OCI-LY3 (cell line): ENCODE measurements around the gene TXK.

Experiments
- H2AFZ ChIP-seq: fragments of 200-600, 300-600 bp; shearing (Covaris generic); 2 replicates; pipeline ENCODE4 v1.6.0; 2014; ENCODE audit warnings: antibody characterized with exemption, low read depth, low read length
- H3K27ac ChIP-seq: fragments of 200-600, 300-600 bp; sonication (generic); 2 replicates; pipeline ENCODE4 v1.5.1; 2014; ENCODE audit warnings: mild to moderate bottlenecking, low read length, moderate library complexity, mixed read lengths
- H3K27me3 ChIP-seq: fragments of 200-600, 300-600 bp; sonication (generic); 2 replicates; pipeline ENCODE4 v1.6.1; 2014; ENCODE audit warnings: low read depth, low read length, mixed read lengths
- H3K36me3 ChIP-seq: fragments of 200-600, 300-600 bp; sonication (generic); replicated peaks from 2 replicates; pipeline ENCODE3; 2014; ENCODE audit warnings: low read depth, low read length, mixed read lengths
- H3K4me1 ChIP-seq: fragments of 300-600, 200-600 bp; sonication (generic); 2 replicates; pipeline ENCODE4 v1.6.1; 2014; ENCODE audit warnings: low read length, mixed read lengths
- H3K4me2 ChIP-seq: fragments of 200-600, 300-600 bp; sonication (generic); 2 replicates; pipeline ENCODE4 v1.6.1; 2014; ENCODE audit warnings: low read length, mixed read lengths
- H3K4me3 ChIP-seq: fragments of 300-600, 200-600 bp; sonication (generic); 2 replicates; pipeline ENCODE4 v1.5.1; 2014; ENCODE audit warnings: antibody characterized with exemption, mild to moderate bottlenecking, low read length, moderate library complexity
- H3K79me2 ChIP-seq: fragments of 300-600, 200-600 bp; shearing (Covaris generic); 2 replicates; pipeline ENCODE4 v1.6.1; 2014; ENCODE audit warnings: mild to moderate bottlenecking, low read length, mixed read lengths
- H3K9ac ChIP-seq: fragments of 300-600, 200-600 bp; shearing (Covaris generic); 2 replicates; pipeline ENCODE4 v1.6.0; 2014; ENCODE audit warnings: mild to moderate bottlenecking, low read length, moderate library complexity
- H3K9me3 ChIP-seq: fragments of 200-600, 300-600 bp; shearing (Covaris generic); 2 replicates; pipeline ENCODE4 v1.6.1; 2014; ENCODE audit warnings: low read length, mixed read lengths; ENCODE audit not compliant: insufficient read depth
- H4K20me1 ChIP-seq: fragments of 200-600, 300-600 bp; sonication (generic); 2 replicates; pipeline ENCODE4 v1.6.1; 2016; ENCODE audit warnings: low read length, mixed read lengths; ENCODE audit not compliant: insufficient read depth
- CTCF ChIP-seq: fragments of 200-600, 300-600 bp; sonication (generic); IDR thresholded peaks from 2 replicates; pipeline ENCODE4 v1.5.1; 2014; ENCODE audit warnings: antibody characterized with exemption, low read length, low read depth
- EZH2phosphoT487 ChIP-seq: fragments of 200-600 bp; shearing (Covaris generic); IDR thresholded peaks from 2 replicates; pipeline ENCODE4 v1.6.1; 2018; ENCODE audit warnings: antibody characterized with exemption, mixed run types, low read depth

TXK gene

GRCh38 chr4:48121180-48121579 lies 12.9 kb downstream of the TXK start:
- Histone ChIP-seq H3K9ac (no peak overlapping the region), H3K27ac (no peak overlapping the region), H3K4me3 (no peak overlapping the region), H3K27me3 (no peaks in the 10 kb centered on the region), H3K4me2 (no peak overlapping the region), H3K9me3 (no peaks in the 10 kb centered on the region), H3K79me2 (no peaks in the 10 kb centered on the region), H2AFZ (no peak overlapping the region), H4K20me1 (no peaks in the 10 kb centered on the region), H3K4me1 (no peaks in the 10 kb centered on the region), H3K36me3 (no peaks in the 10 kb centered on the region)
- TF ChIP-seq CTCF (no peak), EZH2phosphoT487 (no peak)

- H3K4me3 ChIP-seq = no peak overlapping the region
- no peaks in the 10 kb centered on the region for H3K9me3 ChIP-seq
- TF ChIP-seq CTCF = no peak
- no peak for TF ChIP-seq EZH2phosphoT487
- H3K36me3 ChIP-seq = no peaks in the 10 kb centered on the region
- no peaks in the 10 kb centered on the region for H3K79me2 ChIP-seq
- no peak overlapping the region for H3K9ac ChIP-seq
- no peak overlapping the region for H3K27ac ChIP-seq
- no peaks in the 10 kb centered on the region for H3K4me1 ChIP-seq
- no peak overlapping the region for H2AFZ ChIP-seq
- H3K4me2 ChIP-seq = no peak overlapping the region
- H3K27me3 ChIP-seq = no peaks in the 10 kb centered on the region
- H4K20me1 ChIP-seq = no peaks in the 10 kb centered on the region
Observed at GRCh38 chr4:48120132-48120531, 13.9 kb downstream of the TXK start.

- Histone ChIP-seq H3K4me2 (no peak overlapping the region), H3K9me3 (no peaks in the 10 kb centered on the region), H4K20me1 (no peaks in the 10 kb centered on the region), H3K36me3 (no peaks in the 10 kb centered on the region), H3K9ac (no peak overlapping the region), H3K4me1 (no peaks in the 10 kb centered on the region), H3K79me2 (no peaks in the 10 kb centered on the region), H3K27me3 (no peaks in the 10 kb centered on the region), H2AFZ (no peak overlapping the region), H3K27ac (no peak overlapping the region), H3K4me3 (no peak overlapping the region)
- no peak for TF ChIP-seq CTCF
- no peak for TF ChIP-seq EZH2phosphoT487
Observed at GRCh38 chr4:48119646-48120045, 14.4 kb downstream of the TXK start.

- Histone ChIP-seq H3K9ac (no peak overlapping the region), H3K79me2 (no peaks in the 10 kb centered on the region), H3K36me3 (no peaks in the 10 kb centered on the region), H3K9me3 (no peaks in the 10 kb centered on the region), H3K27me3 (no peaks in the 10 kb centered on the region), H4K20me1 (no peaks in the 10 kb centered on the region), H2AFZ (no peak overlapping the region), H3K4me1 (no peaks in the 10 kb centered on the region), H3K27ac (no peak overlapping the region), H3K4me3 (no peak overlapping the region), H3K4me2 (no peak overlapping the region)
- no peak for TF ChIP-seq EZH2phosphoT487
Observed at GRCh38 chr4:48118081-48118480, 16.0 kb downstream of the TXK start.

- no peak for TF ChIP-seq CTCF
- TF ChIP-seq EZH2phosphoT487 = no peak
- Histone ChIP-seq H3K27me3 (no peaks in the 10 kb centered on the region), H3K27ac (no peak overlapping the region), H3K4me2 (no peak overlapping the region), H3K36me3 (no peaks in the 10 kb centered on the region), H3K4me3 (no peak overlapping the region), H2AFZ (no peak overlapping the region), H3K9ac (no peak overlapping the region), H3K9me3 (no peaks in the 10 kb centered on the region), H4K20me1 (no peaks in the 10 kb centered on the region), H3K79me2 (no peaks in the 10 kb centered on the region), H3K4me1 (no peaks in the 10 kb centered on the region)
Observed at GRCh38 chr4:48116582-48116981, 17.5 kb downstream of the TXK start.
